Stomach (tissue), 4 donors: ENCODE measurements around the gene MSN.

Experiments used
- POLR2A ChIP-seq, 4 donors: fragments of 450-650 bp; IDR thresholded peaks; one replicate each; pipeline ENCODE4 v1.6.1; 2016; ENCODE audit warnings: antibody characterized with exemption in 4 of 4, control low read depth in 2 of 4, mild to moderate bottlenecking in 1 of 4, moderate library complexity in 1 of 4
- POLR2AphosphoS5 ChIP-seq, 3 donors: sonication (generic); formaldehyde crosslinking; IDR thresholded peaks; one replicate each; pipeline ENCODE4 v1.6.1; 2016; ENCODE audit warnings: antibody characterized with exemption in 3 of 3
- TF ChIP-seq, protein P1 (sequence below), 7 experiments: fragments of 450-650 bp in 4 of 7; fragments of 200-600 bp in 3 of 7; sonication (generic) in 3 of 7; IDR thresholded peaks; one replicate each; pipeline ENCODE4 v1.5.1; 2016 to 2019; ENCODE audit warnings: antibody characterized with exemption in 7 of 7, control low read depth in 2 of 7, mild to moderate bottlenecking in 1 of 7

DNA sequence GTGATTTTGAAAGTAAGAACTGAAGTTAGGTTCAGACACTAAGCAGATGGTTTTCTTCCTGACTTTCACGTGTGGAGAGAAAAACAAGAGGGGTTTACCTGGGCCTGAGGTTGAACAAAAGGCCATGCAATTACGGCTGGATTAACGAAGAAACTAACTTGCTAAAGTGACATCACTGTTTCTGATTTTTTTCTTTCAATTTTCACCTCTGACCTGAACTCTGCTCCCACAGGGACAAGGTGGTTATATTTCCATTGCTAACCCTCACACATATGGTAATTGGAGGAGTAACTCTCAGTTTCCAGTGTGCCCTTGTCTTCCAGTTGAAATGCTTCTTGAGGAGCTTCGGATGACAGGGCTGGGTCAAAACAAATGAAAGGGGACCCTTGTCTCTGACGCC lies 38.0 kb downstream of the MSN start:
- TF ChIP-seq, protein P1, sequence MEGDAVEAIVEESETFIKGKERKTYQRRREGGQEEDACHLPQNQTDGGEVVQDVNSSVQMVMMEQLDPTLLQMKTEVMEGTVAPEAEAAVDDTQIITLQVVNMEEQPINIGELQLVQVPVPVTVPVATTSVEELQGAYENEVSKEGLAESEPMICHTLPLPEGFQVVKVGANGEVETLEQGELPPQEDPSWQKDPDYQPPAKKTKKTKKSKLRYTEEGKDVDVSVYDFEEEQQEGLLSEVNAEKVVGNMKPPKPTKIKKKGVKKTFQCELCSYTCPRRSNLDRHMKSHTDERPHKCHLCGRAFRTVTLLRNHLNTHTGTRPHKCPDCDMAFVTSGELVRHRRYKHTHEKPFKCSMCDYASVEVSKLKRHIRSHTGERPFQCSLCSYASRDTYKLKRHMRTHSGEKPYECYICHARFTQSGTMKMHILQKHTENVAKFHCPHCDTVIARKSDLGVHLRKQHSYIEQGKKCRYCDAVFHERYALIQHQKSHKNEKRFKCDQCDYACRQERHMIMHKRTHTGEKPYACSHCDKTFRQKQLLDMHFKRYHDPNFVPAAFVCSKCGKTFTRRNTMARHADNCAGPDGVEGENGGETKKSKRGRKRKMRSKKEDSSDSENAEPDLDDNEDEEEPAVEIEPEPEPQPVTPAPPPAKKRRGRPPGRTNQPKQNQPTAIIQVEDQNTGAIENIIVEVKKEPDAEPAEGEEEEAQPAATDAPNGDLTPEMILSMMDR (IDR thresholded peaks at IDR 0.05), result no peak
- no peak for TF ChIP-seq POLR2A (IDR thresholded peaks at IDR 0.05)
- TF ChIP-seq POLR2AphosphoS5 (IDR thresholded peaks at IDR 0.05), result no peak
